Measurements from ENCODE around the gene WDR87. TPM values are rescaled to one million over a fixed set of nuclear protein-coding genes. Genes with fewer than 3 reads are reported as not detected.

The WDR87 gene
- total and polyA plus RNA-seq, 9 of the 15 experiments (the other 6 are each of a cell fraction or from before 2014, with no cell fraction given): not detected

DNA sequence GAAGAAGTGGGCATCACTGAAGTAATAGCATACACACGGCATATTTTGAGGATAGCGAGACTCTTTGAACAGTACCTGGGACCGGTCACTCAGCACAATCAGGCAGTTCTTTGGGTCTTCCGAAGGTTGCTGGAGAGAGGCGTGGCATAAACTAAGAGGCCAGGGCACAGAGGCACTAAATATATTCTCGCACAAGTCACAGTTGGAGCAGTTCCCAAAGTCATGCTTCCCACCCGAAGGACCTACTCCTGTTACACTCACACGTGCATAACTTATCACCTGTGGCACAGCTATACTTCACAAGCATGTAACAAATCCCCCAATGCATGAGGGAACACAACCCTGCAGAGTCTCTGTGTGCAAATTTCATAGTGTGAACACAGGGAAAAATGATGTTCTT is 10.2 kb downstream of the WDR87 start:
- intact Hi-C loops (cut with micrococcal nuclease): loop anchor here (10.0 kb wide), 1 partner anchor 781 kb away; no protein-coding TSS in a partner anchor
- H3K4me1 ChIP-seq (replicated peaks in 1 of 2; ENCODE audit: control insufficient read depth in 2 of 2, insufficient read depth in 2 of 2, low read length in 2 of 2): no peaks in the 10 kb centered on the region
- WGBS (ENCODE audit: insufficient coverage, low coverage, missing lambda C conversion rate): 3% methylated on average over 8 of the region's 8 CpGs

More for the DNA sequence above, 10.2 kb downstream of the WDR87 start:
- TF ChIP-seq, protein P1, sequence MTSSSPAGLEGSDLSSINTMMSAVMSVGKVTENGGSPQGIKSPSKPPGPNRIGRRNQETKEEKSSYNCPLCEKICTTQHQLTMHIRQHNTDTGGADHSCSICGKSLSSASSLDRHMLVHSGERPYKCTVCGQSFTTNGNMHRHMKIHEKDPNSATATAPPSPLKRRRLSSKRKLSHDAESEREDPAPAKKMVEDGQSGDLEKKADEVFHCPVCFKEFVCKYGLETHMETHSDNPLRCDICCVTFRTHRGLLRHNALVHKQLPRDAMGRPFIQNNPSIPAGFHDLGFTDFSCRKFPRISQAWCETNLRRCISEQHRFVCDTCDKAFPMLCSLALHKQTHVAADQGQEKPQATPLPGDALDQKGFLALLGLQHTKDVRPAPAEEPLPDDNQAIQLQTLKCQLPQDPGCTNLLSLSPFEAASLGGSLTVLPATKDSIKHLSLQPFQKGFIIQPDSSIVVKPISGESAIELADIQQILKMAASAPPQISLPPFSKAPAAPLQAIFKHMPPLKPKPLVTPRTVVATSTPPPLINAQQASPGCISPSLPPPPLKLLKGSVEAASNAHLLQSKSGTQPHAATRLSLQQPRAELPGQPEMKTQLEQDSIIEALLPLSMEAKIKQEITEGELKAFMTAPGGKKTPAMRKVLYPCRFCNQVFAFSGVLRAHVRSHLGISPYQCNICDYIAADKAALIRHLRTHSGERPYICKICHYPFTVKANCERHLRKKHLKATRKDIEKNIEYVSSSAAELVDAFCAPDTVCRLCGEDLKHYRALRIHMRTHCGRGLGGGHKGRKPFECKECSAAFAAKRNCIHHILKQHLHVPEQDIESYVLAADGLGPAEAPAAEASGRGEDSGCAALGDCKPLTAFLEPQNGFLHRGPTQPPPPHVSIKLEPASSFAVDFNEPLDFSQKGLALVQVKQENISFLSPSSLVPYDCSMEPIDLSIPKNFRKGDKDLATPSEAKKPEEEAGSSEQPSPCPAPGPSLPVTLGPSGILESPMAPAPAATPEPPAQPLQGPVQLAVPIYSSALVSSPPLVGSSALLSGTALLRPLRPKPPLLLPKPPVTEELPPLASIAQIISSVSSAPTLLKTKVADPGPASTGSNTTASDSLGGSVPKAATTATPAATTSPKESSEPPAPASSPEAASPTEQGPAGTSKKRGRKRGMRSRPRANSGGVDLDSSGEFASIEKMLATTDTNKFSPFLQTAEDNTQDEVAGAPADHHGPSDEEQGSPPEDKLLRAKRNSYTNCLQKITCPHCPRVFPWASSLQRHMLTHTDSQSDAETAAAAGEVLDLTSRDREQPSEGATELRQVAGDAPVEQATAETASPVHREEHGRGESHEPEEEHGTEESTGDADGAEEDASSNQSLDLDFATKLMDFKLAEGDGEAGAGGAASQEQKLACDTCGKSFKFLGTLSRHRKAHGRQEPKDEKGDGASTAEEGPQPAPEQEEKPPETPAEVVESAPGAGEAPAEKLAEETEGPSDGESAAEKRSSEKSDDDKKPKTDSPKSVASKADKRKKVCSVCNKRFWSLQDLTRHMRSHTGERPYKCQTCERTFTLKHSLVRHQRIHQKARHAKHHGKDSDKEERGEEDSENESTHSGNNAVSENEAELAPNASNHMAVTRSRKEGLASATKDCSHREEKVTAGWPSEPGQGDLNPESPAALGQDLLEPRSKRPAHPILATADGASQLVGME (CRISPR knock-in tag; IDR thresholded peaks at IDR 0.05): no peak
- TF ChIP-seq ZNF551 (CRISPR knock-in tag; IDR thresholded peaks at IDR 0.05) (no peak), ZFPM2 (CRISPR knock-in tag; IDR thresholded peaks at IDR 0.05) (no peak), CREBBP (IDR thresholded peaks at IDR 0.05; ENCODE audit: low read depth, low read length) (no peak), ETV1 (tag; conservative IDR thresholded peaks at IDR 0.05; ENCODE audit: low read depth) (no peak), ZNF77 (CRISPR knock-in tag; IDR thresholded peaks at IDR 0.05) (no peak), CAMTA2 (CRISPR knock-in tag; conservative IDR thresholded peaks at IDR 0.05) (no peak), ILF3 (IDR thresholded peaks at IDR 0.05; ENCODE audit: borderline replicate concordance) (no peak), MTA1 (IDR thresholded peaks at IDR 0.05; ENCODE audit: borderline replicate concordance) (no peak)
- TF ChIP-seq, protein P2, sequence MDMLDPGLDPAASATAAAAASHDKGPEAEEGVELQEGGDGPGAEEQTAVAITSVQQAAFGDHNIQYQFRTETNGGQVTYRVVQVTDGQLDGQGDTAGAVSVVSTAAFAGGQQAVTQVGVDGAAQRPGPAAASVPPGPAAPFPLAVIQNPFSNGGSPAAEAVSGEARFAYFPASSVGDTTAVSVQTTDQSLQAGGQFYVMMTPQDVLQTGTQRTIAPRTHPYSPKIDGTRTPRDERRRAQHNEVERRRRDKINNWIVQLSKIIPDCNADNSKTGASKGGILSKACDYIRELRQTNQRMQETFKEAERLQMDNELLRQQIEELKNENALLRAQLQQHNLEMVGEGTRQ (CRISPR knock-in tag; IDR thresholded peaks at IDR 0.05): no peak
- TF ChIP-seq, protein P3, sequence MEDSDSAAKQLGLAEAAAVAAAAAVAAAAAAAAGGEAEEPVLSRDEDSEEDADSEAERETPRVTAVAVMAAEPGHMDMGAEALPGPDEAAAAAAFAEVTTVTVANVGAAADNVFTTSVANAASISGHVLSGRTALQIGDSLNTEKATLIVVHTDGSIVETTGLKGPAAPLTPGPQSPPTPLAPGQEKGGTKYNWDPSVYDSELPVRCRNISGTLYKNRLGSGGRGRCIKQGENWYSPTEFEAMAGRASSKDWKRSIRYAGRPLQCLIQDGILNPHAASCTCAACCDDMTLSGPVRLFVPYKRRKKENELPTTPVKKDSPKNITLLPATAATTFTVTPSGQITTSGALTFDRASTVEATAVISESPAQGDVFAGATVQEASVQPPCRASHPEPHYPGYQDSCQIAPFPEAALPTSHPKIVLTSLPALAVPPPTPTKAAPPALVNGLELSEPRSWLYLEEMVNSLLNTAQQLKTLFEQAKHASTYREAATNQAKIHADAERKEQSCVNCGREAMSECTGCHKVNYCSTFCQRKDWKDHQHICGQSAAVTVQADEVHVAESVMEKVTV (CRISPR knock-in tag; IDR thresholded peaks at IDR 0.05): no peak
- TF ChIP-seq, protein P4, sequence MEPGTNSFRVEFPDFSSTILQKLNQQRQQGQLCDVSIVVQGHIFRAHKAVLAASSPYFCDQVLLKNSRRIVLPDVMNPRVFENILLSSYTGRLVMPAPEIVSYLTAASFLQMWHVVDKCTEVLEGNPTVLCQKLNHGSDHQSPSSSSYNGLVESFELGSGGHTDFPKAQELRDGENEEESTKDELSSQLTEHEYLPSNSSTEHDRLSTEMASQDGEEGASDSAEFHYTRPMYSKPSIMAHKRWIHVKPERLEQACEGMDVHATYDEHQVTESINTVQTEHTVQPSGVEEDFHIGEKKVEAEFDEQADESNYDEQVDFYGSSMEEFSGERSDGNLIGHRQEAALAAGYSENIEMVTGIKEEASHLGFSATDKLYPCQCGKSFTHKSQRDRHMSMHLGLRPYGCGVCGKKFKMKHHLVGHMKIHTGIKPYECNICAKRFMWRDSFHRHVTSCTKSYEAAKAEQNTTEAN (CRISPR knock-in tag; IDR thresholded peaks at IDR 0.05): no peak
- in situ Hi-C loops (cut with MboI): no loop called here
- no peaks in the 10 kb centered on the region for H3K9me3 ChIP-seq (replicated peaks; ENCODE audit: control insufficient read depth, insufficient read depth, low read depth, low read length)
- no peak overlapping the region for H2AFZ ChIP-seq (ENCODE audit: low read depth, low read length)
- H3K27me3 ChIP-seq (ENCODE audit: control insufficient read depth in 2 of 2, insufficient read depth in 2 of 2, low read length in 2 of 2): peaks cover 19 to 37% of the 10 kb centered on the region in 2 experiments; a peak in 4 of 5 replicates
- H3K4me2 ChIP-seq (ENCODE audit: insufficient read depth, low read length): no peak overlapping the region
- POLR2A ChIA-PET: interaction anchor here (0.7 kb wide), 1 partner anchor 11 kb away, joined by 3 read pairs; no protein-coding TSS in a partner anchor
- no peaks in the 10 kb centered on the region for H3K36me3 ChIP-seq (ENCODE audit: control insufficient read depth, insufficient read depth, low read length)
- H4K20me1 ChIP-seq (replicated peaks; ENCODE audit: control insufficient read depth, insufficient read depth, low read length): no peaks in the 10 kb centered on the region
- CTCF ChIA-PET (ENCODE audit: low intra/inter-chr PET ratio): no interaction called here
- H3K27ac ChIP-seq (ENCODE audit: extremely low read depth, low read depth, low read length): no peak overlapping the region
- H3K4me3 ChIP-seq: no peak overlapping the region
- no peaks in the 10 kb centered on the region for H3K9me1 ChIP-seq (ENCODE audit: control insufficient read depth, insufficient read depth, low read length)
- no peak for ATAC-seq
- H3K9ac ChIP-seq (ENCODE audit: insufficient read depth in 1 of 2, low read depth in 2 of 2, low read length in 2 of 2): no peak overlapping the region
- no peak for DNase-seq (ENCODE audit: extremely low read depth in 1 of 4, low spot score in 3 of 4)
- BruUV-seq (replicated peaks): no TSS peak
- H3K79me2 ChIP-seq (ENCODE audit: control insufficient read depth, insufficient read depth, low read length): no peaks in the 10 kb centered on the region
- no peak for FAIRE-seq

Data from K562 (cell line).